SK-MEL-5 (cell line): ENCODE measurements around the gene CERS2. TPM values are rescaled to one million over a fixed set of nuclear protein-coding genes. Genes with fewer than 3 reads are reported as not detected.

ENCODE experiments used
- DNase-seq: peaks from one replicate; pipeline ENCODE4 v3.0.0-alpha.2; 2016; ENCODE audit warnings: low read depth, low spot score
- in situ Hi-C: cut with HindIII; loops from 2 replicates; pipeline ENCODE4 v1.10.0; 2016; ENCODE audit warnings: low sequenced_read_pairs, high pct_unique_total_duplicates, low pct_unique_long_range_greater_than_20kb
- total RNA-seq: library from RNA; depleted of rRNA; stranded (reverse); fragments of >200 nt; shearing (Covaris generic); gene quantifications from 2 replicates; pipeline ENCODE4 v1.2.3, GENCODE V29; 2014

CERS2 gene
- total RNA-seq, 1 experiment from 2014 or later = 133 TPM

GRCh38 chr1:151001602-151002001 lies 27.0 kb upstream of the CERS2 start:
- DNase-seq = no peak

GRCh38 chr1:151000408-151000807 lies 25.8 kb upstream of the CERS2 start:
- in situ Hi-C loops = no loop called here

More at GRCh38 chr1:151001602-151002001, 27.0 kb upstream of the CERS2 start:
- in situ Hi-C loops = no loop called here

GRCh38 chr1:150999926-151000325 lies 25.3 kb upstream of the CERS2 start:
- in situ Hi-C loops = no loop called here
- DNase-seq = no peak

More at GRCh38 chr1:151000408-151000807, 25.8 kb upstream of the CERS2 start:
- DNase-seq = no peak

DNA sequence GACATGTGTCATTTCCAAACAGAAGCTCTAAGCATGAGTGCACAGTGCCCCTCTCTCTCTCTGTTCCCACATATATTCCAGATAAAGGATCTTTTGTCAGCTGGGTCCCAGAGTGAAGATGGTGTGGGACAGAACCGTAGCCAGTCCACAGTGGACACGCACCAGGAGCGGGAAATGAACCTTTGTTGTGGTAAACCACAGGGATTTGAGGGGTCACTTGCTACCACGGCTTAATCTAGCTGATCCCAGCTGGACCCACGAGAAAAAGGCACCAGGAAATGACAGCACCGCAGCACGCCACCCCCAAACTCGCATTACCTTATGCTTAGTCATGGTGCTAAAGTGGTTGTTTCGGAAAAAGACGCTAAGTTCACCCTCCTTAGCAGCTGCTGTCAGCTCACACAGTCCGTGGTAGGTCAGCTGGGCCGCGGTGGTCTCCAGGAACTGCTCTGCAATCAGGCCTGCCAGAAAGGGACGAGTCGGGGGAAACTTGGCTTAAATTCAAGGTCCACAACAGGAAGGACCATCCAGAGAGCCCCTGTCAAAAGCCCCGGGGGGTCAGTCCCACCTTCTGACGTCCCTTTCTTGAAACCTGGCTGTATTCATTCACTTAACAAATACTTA lies 24.5 kb upstream of the CERS2 start:
- in situ Hi-C loops = no loop called here
- no peak for DNase-seq

GRCh38 chr1:150997949-150998348 lies 23.3 kb upstream of the CERS2 start:
- in situ Hi-C loops = no loop called here
- DNase-seq = no peak

DNA sequence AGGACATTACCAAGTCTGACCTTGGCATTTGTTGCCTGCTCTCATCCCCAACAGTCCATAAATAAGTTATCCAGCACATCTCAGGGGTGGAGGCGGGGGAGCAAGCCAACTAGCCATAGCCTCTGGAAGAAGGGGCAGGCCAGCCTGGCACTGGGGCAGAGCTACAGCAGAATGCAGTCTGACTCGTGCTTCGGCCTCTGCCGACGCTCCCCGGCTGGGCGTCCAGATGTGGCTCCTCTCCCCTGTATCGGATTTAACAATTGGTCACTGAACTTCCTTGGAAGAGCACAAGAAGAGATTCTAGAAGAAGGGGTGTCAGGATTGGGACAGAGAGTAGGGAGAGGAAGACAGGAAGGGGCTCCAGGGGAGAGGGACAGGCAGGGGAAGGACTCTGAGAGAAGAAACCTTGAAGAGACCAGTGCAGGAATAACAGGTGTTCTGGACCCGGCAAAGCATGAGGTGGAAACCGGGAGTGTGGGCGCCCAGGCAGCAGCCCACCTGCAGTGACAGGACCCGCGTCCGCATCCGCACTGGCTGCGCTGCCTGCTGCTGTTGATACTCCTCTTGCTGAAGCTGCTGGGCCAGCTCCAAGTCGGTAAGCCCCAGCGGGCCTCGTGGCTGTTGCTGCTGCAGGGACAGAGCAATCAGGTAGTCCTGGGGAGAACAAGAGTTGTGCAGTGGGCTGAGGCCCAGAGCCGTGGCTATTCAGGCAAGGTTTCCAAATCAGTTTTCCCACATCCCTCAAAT lies 22.7 kb upstream of the CERS2 start:
- in situ Hi-C loops = no loop called here

GRCh38 chr1:150995896-150996295 lies 21.3 kb upstream of the CERS2 start:
- in situ Hi-C loops = no loop called here
- peak; percentile 60 for DNase-seq

More for the DNA sequence above, 22.7 kb upstream of the CERS2 start:
- no peak for DNase-seq

DNA sequence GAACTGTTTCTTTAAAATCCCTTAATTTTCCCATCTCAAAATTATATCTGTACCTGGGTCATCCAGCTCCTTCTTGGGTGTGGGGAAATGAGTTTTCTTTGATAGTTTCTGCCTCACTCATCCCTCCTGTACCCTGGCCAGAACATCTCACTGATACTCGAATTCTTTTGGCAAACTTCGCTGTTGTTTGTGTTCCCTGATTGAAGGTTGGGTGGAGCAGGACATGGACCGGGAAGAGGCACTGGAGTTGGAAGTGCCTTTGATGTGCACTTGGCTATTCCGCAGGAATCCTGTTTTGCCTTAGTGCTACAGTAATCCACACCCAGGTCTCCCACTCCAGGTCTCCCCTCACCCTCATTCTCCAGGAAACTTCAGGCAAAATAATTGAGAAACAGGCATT lies 20.8 kb upstream of the CERS2 start:
- DNase-seq = no peak
- in situ Hi-C loops = no loop called here

DNA sequence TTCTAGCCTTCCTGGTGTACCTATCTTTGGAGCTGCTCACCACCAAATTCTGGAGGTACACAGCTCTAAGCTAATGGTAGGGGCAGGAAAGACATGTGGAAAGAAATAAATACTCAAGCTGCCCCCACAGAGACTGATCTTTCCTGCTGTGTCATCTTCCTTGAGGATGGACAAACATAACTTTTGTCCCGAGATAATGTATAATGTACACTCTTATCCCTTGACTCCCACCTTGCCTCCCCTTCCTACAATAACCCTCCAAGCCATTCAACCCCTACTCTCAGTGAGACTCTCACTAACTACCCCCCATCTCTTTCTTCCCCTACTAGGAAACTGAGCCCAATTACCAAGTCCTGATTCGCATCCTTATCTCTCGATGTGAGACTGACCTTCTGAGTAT lies 19.6 kb upstream of the CERS2 start:
- in situ Hi-C loops = no loop called here
- DNase-seq = no peak

DNA sequence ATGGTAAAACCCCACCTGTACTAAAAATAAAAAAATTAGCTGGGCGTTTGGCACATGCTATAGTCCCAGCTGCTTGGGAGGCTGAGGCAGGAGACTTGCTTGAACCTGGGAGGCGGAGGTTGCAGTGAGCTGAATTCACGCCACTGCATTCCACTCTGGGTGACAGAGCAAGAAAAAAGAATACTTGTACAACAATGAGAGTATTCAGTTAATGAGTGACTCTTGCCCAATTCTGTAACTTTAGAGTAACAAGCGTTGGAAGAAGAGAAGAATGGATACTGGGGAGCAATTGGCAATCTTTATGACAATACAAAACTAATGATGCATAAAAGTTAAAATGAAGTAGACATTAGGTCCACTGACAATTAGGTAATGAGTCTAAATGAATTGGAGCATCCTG lies 18.0 kb upstream of the CERS2 start:
- no peak for DNase-seq
- in situ Hi-C loops = no loop called here

DNA sequence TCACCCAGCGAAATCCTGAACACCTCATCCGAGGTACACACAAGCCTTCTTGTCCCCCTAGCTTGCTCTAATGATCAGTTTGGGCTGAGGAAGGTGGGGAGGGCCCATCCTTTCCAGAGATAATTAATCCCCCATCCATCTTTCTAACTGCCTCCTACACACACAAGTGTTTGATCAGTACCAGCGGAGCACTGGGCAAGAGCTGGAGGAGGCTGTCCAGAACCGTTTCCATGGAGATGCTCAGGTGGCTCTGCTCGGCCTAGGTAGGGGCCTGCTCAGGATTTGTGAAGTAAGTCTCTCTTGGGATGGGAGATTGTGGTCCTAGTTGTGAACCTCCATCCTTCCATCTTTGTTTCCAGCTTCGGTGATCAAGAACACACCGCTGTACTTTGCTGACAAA lies 13.3 kb upstream of the CERS2 start:
- no peak for DNase-seq
- in situ Hi-C loops = no loop called here

DNA sequence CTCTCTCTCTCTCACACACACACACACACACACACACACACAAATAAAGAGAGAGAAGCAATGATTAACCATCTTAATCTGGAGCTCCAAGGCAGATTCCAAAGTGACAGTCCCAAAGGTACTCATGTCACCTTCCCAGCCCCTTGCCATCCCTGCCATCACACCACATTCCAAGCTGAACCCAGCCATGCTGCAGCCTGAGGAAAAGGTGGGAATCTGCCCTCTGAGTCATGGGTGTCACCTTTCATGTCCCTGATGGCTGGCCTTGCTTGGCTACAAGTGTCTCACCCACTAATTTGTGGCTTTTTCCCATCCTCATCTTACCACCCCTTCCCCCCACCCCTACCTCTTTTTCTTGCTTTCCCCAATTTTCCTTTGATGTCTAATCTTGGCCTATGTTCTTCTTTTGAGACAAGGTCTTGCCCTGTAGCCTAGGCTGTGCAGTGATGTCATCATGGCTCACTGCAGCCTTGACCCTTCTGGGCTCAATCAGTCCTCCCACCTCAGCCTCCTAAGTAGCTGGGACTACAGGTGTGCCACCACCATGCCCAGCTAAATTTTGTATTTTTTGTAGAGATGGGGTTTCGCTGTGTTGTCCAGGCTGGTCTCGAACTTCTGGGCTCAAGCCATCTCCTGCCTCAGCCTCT lies 10.7 kb upstream of the CERS2 start:
- no peak for DNase-seq
- in situ Hi-C loops = no loop called here

- in situ Hi-C loops = no loop called here
- DNase-seq = no peak
These were observed 7.4 kb upstream of the CERS2 start, which contains the start of gene ANXA9 for GRCh38 chr1:150981805-150982712. ANXA9 (plus strand) TSS chr1:150982292; CDS start chr1:150983106, 814 bp downstream.

GRCh38 chr1:150981177-150981804 lies 6.7 kb upstream of the CERS2 start:
- peak; percentile 36 for DNase-seq
- in situ Hi-C loops = no loop called here

- peak; percentile 95 for DNase-seq
- in situ Hi-C loops = no loop called here
These were observed 4.7 kb upstream of the CERS2 start for GRCh38 chr1:150979092-150980056.
